ENCODE results near the gene AMBP.

AMBP gene

DNA sequence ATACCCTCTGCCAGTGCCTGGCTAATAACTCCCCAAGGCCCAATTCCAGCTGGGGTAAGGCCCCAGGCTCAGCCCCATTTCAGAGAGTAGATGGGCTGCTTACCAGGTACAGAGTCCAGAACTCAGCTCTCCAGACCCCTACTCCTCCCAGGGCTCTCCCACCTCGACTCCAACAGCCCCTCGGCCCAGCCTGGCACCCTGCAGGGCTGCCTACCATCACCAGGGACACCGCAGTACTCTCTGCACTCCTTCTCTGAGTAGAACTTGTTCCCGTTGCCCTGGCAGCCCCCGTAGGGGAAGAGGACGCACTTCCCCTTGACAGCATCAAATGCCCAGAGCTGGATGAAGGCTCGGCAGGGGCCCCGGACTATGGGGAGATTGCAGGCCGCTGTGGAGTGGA lies 17.4 kb downstream of the AMBP start:
- Histone ChIP-seq H3K9ac (ENCODE audit: low read length) (no peak overlapping the region), H2AFZ (ENCODE audit: low read length) (no peak overlapping the region), H3K4me3 (ENCODE audit: low read length) (no peak overlapping the region), H3K79me2 (ENCODE audit: low read length) (no peaks in the 10 kb centered on the region), H3K4me2 (ENCODE audit: low read depth, low read length) (no peak overlapping the region), H3K27ac (ENCODE audit: low read length) (no peak overlapping the region), H3K9me2 (replicated peaks; ENCODE audit: insufficient read depth, low read length) (no peaks in the 10 kb centered on the region), H4K20me1 (ENCODE audit: insufficient read depth, low read length) (no peaks in the 10 kb centered on the region), H3K4me1 (ENCODE audit: low read length) (no peaks in the 10 kb centered on the region), H3K27me3 (replicated peaks; ENCODE audit: insufficient read depth, low read length) (no peaks in the 10 kb centered on the region), H3K9me3 (replicated peaks; ENCODE audit: insufficient read depth, low read length) (no peaks in the 10 kb centered on the region), H3K36me3 (replicated peaks; ENCODE audit: insufficient read depth, low read length) (no peaks in the 10 kb centered on the region), H3F3A (ENCODE audit: insufficient read depth, low read length) (no peaks in the 10 kb centered on the region)
- no peak for DNase-seq
- TF ChIP-seq, protein P1, sequence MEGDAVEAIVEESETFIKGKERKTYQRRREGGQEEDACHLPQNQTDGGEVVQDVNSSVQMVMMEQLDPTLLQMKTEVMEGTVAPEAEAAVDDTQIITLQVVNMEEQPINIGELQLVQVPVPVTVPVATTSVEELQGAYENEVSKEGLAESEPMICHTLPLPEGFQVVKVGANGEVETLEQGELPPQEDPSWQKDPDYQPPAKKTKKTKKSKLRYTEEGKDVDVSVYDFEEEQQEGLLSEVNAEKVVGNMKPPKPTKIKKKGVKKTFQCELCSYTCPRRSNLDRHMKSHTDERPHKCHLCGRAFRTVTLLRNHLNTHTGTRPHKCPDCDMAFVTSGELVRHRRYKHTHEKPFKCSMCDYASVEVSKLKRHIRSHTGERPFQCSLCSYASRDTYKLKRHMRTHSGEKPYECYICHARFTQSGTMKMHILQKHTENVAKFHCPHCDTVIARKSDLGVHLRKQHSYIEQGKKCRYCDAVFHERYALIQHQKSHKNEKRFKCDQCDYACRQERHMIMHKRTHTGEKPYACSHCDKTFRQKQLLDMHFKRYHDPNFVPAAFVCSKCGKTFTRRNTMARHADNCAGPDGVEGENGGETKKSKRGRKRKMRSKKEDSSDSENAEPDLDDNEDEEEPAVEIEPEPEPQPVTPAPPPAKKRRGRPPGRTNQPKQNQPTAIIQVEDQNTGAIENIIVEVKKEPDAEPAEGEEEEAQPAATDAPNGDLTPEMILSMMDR (IDR thresholded peaks at IDR 0.05; ENCODE audit: low read length) = no peak
- no peak for TF ChIP-seq EZH2phosphoT487 (IDR thresholded peaks at IDR 0.05; ENCODE audit: low read length)
- no peak for TF ChIP-seq EZH2 (optimal IDR thresholded peaks at IDR 0.05; ENCODE audit: low read depth, low read length)

DNA sequence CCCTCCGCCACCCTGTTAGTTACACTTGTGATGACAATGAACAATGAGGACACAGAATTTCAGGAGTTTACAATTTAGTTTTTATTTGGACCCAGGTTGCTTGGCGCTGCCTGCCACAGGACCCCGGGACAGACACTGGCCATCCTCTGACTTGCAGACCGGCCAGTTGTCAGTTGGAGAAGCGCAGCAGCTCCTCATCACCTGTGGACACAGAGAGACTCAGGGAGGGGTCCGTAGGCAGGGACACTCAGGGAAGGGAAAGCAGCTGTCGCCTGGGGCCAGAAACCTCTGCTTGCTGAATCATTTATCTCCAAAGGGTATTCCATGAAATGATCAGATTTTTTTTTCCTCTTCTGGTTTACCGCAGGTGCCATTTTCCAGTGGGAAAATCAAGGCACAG lies 18.0 kb downstream of the AMBP start:
- TF ChIP-seq, protein P1 (IDR thresholded peaks at IDR 0.05; ENCODE audit: low read length) = no peak
- no peak for TF ChIP-seq EZH2 (optimal IDR thresholded peaks at IDR 0.05; ENCODE audit: low read depth, low read length)
- no peak for TF ChIP-seq EZH2phosphoT487 (IDR thresholded peaks at IDR 0.05; ENCODE audit: low read length)
- H3K4me2 ChIP-seq (ENCODE audit: low read depth, low read length) = no peak overlapping the region
- H4K20me1 ChIP-seq (ENCODE audit: insufficient read depth, low read length) = no peaks in the 10 kb centered on the region
- H3F3A ChIP-seq (ENCODE audit: insufficient read depth, low read length) = no peaks in the 10 kb centered on the region
- no peak overlapping the region for H3K9ac ChIP-seq (ENCODE audit: low read length)
- no peaks in the 10 kb centered on the region for H3K27me3 ChIP-seq (replicated peaks; ENCODE audit: insufficient read depth, low read length)
- no peaks in the 10 kb centered on the region for H3K9me3 ChIP-seq (replicated peaks; ENCODE audit: insufficient read depth, low read length)
- H3K4me1 ChIP-seq (ENCODE audit: low read length) = no peaks in the 10 kb centered on the region
- H3K36me3 ChIP-seq (replicated peaks; ENCODE audit: insufficient read depth, low read length) = no peaks in the 10 kb centered on the region
- no peaks in the 10 kb centered on the region for H3K9me2 ChIP-seq (replicated peaks; ENCODE audit: insufficient read depth, low read length)
- no peak overlapping the region for H3K27ac ChIP-seq (ENCODE audit: low read length)
- no peak overlapping the region for H3K4me3 ChIP-seq (ENCODE audit: low read length)
- no peak for DNase-seq
- H3K79me2 ChIP-seq (ENCODE audit: low read length) = no peaks in the 10 kb centered on the region
- no peak overlapping the region for H2AFZ ChIP-seq (ENCODE audit: low read length)

DNA sequence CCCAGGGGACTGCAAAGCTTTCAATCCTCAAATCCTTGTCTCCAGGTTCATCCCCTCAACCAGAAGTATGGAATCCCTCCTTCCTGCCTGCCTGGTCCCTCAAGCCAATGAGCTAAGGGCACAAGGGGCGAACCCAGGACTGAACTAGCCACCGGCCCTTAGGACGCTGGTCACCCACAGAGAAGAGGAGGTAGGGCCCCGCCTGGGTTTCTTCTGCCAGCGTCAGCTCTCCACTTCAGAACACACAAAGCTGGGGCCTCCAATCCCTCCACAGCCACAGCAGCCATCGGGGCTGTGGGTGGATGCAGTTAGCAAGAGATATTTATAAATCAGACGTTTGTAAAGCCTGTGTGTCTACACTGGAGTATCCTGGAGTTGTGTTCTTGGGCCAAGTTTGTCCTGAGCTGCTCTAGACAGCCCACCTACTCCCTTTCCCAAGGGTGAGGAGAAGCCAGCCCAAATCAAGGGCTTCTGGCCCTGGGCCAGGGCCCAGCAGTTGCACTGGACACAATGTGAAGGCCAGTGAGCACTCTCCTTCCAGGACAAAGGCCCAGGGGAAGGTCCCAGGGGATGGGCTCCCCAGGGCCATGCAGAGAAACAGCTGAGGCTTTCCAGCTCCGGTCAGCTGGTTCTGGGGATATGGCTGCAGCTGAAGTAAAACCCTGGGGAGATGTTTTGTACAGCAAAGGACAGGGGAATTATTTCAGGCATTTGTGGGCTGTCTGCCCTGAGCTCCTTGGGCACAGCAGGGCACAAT lies 18.9 kb downstream of the AMBP start:
- no peak overlapping the region for H3K4me2 ChIP-seq (ENCODE audit: low read depth, low read length)
- no peak overlapping the region for H2AFZ ChIP-seq (ENCODE audit: low read length)
- H3K79me2 ChIP-seq (ENCODE audit: low read length) = no peaks in the 10 kb centered on the region
- no peaks in the 10 kb centered on the region for H3K4me1 ChIP-seq (ENCODE audit: low read length)
- no peaks in the 10 kb centered on the region for H4K20me1 ChIP-seq (ENCODE audit: insufficient read depth, low read length)
- no peak overlapping the region for H3K4me3 ChIP-seq (ENCODE audit: low read length)
- no peak overlapping the region for H3K9ac ChIP-seq (ENCODE audit: low read length)
- H3K27ac ChIP-seq (ENCODE audit: low read length) = no peak overlapping the region
- H3K9me3 ChIP-seq (replicated peaks; ENCODE audit: insufficient read depth, low read length) = no peaks in the 10 kb centered on the region
- H3K27me3 ChIP-seq (replicated peaks; ENCODE audit: insufficient read depth, low read length) = no peaks in the 10 kb centered on the region
- TF ChIP-seq EZH2 (optimal IDR thresholded peaks at IDR 0.05; ENCODE audit: low read depth, low read length) = no peak
- TF ChIP-seq, protein P1 (IDR thresholded peaks at IDR 0.05; ENCODE audit: low read length) = no peak
- TF ChIP-seq EZH2phosphoT487 (IDR thresholded peaks at IDR 0.05; ENCODE audit: low read length) = no peak
- DNase-seq = no peak
- no peaks in the 10 kb centered on the region for H3K36me3 ChIP-seq (replicated peaks; ENCODE audit: insufficient read depth, low read length)
- no peaks in the 10 kb centered on the region for H3K9me2 ChIP-seq (replicated peaks; ENCODE audit: insufficient read depth, low read length)
- no peaks in the 10 kb centered on the region for H3F3A ChIP-seq (ENCODE audit: insufficient read depth, low read length)

Data from MM.1S (cell line).